Astrocyte of the spinal cord (primary cell): Measurements from ENCODE around the gene JPH2.

Experiments
- DNase-seq: peaks from one replicate; pipeline ENCODE4 v3.0.0; 2011; ENCODE audit warnings: low read depth, low spot score
- H3K4me3 ChIP-seq: 2 replicates; pipeline ENCODE4 v1.5.1; 2011; ENCODE audit warnings: low read depth, mild to moderate bottlenecking, low read length, moderate library complexity
- CTCF ChIP-seq: IDR thresholded peaks from 2 replicates; pipeline ENCODE4 v1.5.1; 2012; ENCODE audit warnings: low read depth, mild to moderate bottlenecking, low read length, inconsistent platforms
- in situ Hi-C: cut with HindIII; loops from 2 replicates; pipeline ENCODE4 v1.10.0; 2017; ENCODE audit warnings: low sequenced_read_pairs

Gene JPH2

GRCh38 chr20:44154521-44155001, 32.4 kb downstream of the JPH2 start:
- in situ Hi-C loops, result no loop called here
- TF ChIP-seq CTCF, result peak; percentile 8
- no peak overlapping the region for H3K4me3 ChIP-seq
- DNase-seq, result no peak

- DNase-seq, result peak; percentile 18
- TF ChIP-seq CTCF, result no peak
- in situ Hi-C loops, result no loop called here
Measured at GRCh38 chr20:44153636-44154043, 33.3 kb downstream of the JPH2 start.

GRCh38 chr20:44151621-44152416, 35.2 kb downstream of the JPH2 start:
- no peak overlapping the region for H3K4me3 ChIP-seq
- no peak for DNase-seq
- in situ Hi-C loops, result no loop called here
- TF ChIP-seq CTCF, result no peak

More at GRCh38 chr20:44153636-44154043, 33.3 kb downstream of the JPH2 start:
- H3K4me3 ChIP-seq, result no peak overlapping the region

- in situ Hi-C loops, result no loop called here
- DNase-seq, result no peak
Measured at GRCh38 chr20:44146272-44146671, 40.7 kb downstream of the JPH2 start.

GRCh38 chr20:44145131-44145775, 41.7 kb downstream of the JPH2 start:
- no peak for TF ChIP-seq CTCF
- H3K4me3 ChIP-seq, result no peak overlapping the region
- in situ Hi-C loops, result no loop called here
- no peak for DNase-seq

More at GRCh38 chr20:44146272-44146671, 40.7 kb downstream of the JPH2 start:
- TF ChIP-seq CTCF, result no peak
- H3K4me3 ChIP-seq, result no peak overlapping the region

- in situ Hi-C loops, result no loop called here
Measured at GRCh38 chr20:44143936-44144335, 43.1 kb downstream of the JPH2 start.

More at GRCh38 chr20:44143936-44144335, 43.1 kb downstream of the JPH2 start:
- DNase-seq, result no peak
- H3K4me3 ChIP-seq, result no peak overlapping the region
- no peak for TF ChIP-seq CTCF
